K562 (cell line): ENCODE data around the gene DNMT3A. TPM values are rescaled to one million over a fixed set of nuclear protein-coding genes. Genes with fewer than 3 reads are reported as not detected.

ENCODE experiments used
- ATAC-seq: fragments of 200-7000 bp; cut with Tn5 transposase; 3 replicates; pipeline ENCODE4 v1.9.1; 2020; ENCODE audit warnings: moderate library complexity
- BruUV-seq: library from RNA; stranded (reverse); fragments of 400-500 nt; replicated peaks from 2 replicates; lab custom pipeline; 2021; lab: Mats Ljungman, UMichigan
- CTCF ChIA-PET: fragments of 300-600 bp; formaldehyde crosslinking; extraction: SDS; loops from one replicate; lab custom pipeline; 2021; ENCODE audit warnings: low intra/inter-chr PET ratio; lab: Yijun Ruan, JAX
- POLR2A ChIA-PET: fragments of 300-600, 350-650 bp; sonication (Branson Sonifier 250); formaldehyde crosslinking; extraction: SDS; loops from one replicate; lab custom pipeline; 2021; ENCODE audit warnings: antibody characterized with exemption, inconsistent platforms; lab: Yijun Ruan, JAX
- DNase-seq, 4 experiments: peaks; one replicate each; pipeline versions ENCODE4 v3.0.0 to v3.0.0-alpha.2; 2011 to 2018; ENCODE audit warnings: low spot score in 3 of 4, mixed read lengths in 3 of 4; ENCODE audit errors: extremely low read depth in 1 of 4
- FAIRE-seq: peaks from 2 replicates; lab custom pipeline; 2011; peaks lifted over from hg19 to GRCh38; lab: Jason Lieb, UNC
- H2AFZ ChIP-seq: 2 replicates; pipeline ENCODE4 v1.6.0; 2011; ENCODE audit warnings: low read depth, low read length, control low read depth, inconsistent platforms
- H3K27ac ChIP-seq: fragments of 200-600 bp; 3 replicates; pipeline ENCODE4 v1.8.0; 2011; ENCODE audit warnings: low read depth, mild to moderate bottlenecking, control low read depth, inconsistent platforms, low read length, moderate library complexity, mixed read lengths; ENCODE audit errors: extremely low read depth
- H3K27me3 ChIP-seq, 2 experiments: fragments of 300-600 bp in 1 of 2; 2 replicates in 1 of 2; 3 replicates in 1 of 2; pipeline versions ENCODE4 v1.6.0 to v1.8.0; 2011; ENCODE audit warnings: inconsistent platforms in 2 of 2, low read length in 2 of 2, mild to moderate bottlenecking in 1 of 2, mixed read lengths in 1 of 2, moderate library complexity in 1 of 2; ENCODE audit not compliant: control insufficient read depth in 2 of 2, insufficient read depth in 2 of 2
- H3K36me3 ChIP-seq: fragments of 300-600 bp; 3 replicates; pipeline ENCODE4 v1.8.0; 2011; ENCODE audit warnings: mild to moderate bottlenecking, low read length, inconsistent platforms; ENCODE audit not compliant: control insufficient read depth, insufficient read depth
- H3K4me1 ChIP-seq, 2 experiments: fragments of 200-600 bp in 1 of 2; replicated peaks in 1 of 2; 2 replicates in 1 of 2; 3 replicates in 1 of 2; pipeline versions ENCODE4 v1.5.1 to v1.8.0; 2011; ENCODE audit warnings: inconsistent platforms in 2 of 2, low read length in 2 of 2, mild to moderate bottlenecking in 1 of 2, mixed read lengths in 1 of 2, moderate library complexity in 1 of 2; ENCODE audit not compliant: control insufficient read depth in 2 of 2, insufficient read depth in 2 of 2
- H3K4me2 ChIP-seq: 2 replicates; pipeline ENCODE4 v1.6.1; 2011; ENCODE audit warnings: low read length, control low read depth, inconsistent platforms, mixed read lengths; ENCODE audit not compliant: insufficient read depth
- H3K4me3 ChIP-seq: fragments of 200-600 bp; sonication (generic), shearing (Covaris generic); 2 replicates; pipeline ENCODE4 v1.5.1; 2016; ENCODE audit warnings: control low read depth, inconsistent platforms
- H3K79me2 ChIP-seq: fragments of 200-600 bp; 3 replicates; pipeline ENCODE4 v1.8.0; 2011; ENCODE audit warnings: low read length, inconsistent platforms; ENCODE audit not compliant: control insufficient read depth, insufficient read depth
- H3K9ac ChIP-seq, 2 experiments: 2 replicates each; pipeline versions ENCODE4 v1.6.0 to v1.6.1; 2011; ENCODE audit warnings: low read depth in 2 of 2, low read length in 2 of 2, control low read depth in 1 of 2, inconsistent platforms in 1 of 2, mild to moderate bottlenecking in 1 of 2, mixed read lengths in 1 of 2; ENCODE audit not compliant: insufficient read depth in 1 of 2
- H3K9me1 ChIP-seq: one replicate; pipeline ENCODE4 v1.6.0; 2011; ENCODE audit warnings: inconsistent platforms, mild to moderate bottlenecking, low read length, moderate library complexity; ENCODE audit not compliant: control insufficient read depth, insufficient read depth
- H3K9me3 ChIP-seq: replicated peaks from 2 replicates; pipeline ENCODE4 v1.5.1; 2011; ENCODE audit warnings: low read depth, low read length, inconsistent platforms; ENCODE audit not compliant: control insufficient read depth, insufficient read depth
- H4K20me1 ChIP-seq: replicated peaks from 2 replicates; pipeline ENCODE4 v1.6.1; 2011; ENCODE audit warnings: low read length, inconsistent platforms, mixed read lengths; ENCODE audit not compliant: control insufficient read depth, insufficient read depth
- ATF1 ChIP-seq, 2 experiments: fragments of 450-650 bp in 1 of 2; IDR thresholded peaks; 2 replicates each; pipeline ENCODE4 v1.6.1; 2016; ENCODE audit warnings: missing compliant biosample characterization in 1 of 2, missing genetic modification characterization in 1 of 2
- CBFA2T2 ChIP-seq: fragments of 450-650 bp; conservative IDR thresholded peaks from 2 replicates; pipeline ENCODE4 v1.6.1; 2017; ENCODE audit warnings: mild to moderate bottlenecking
- HDAC1 ChIP-seq, 2 experiments: fragments of 450-650 bp; IDR thresholded peaks; 2 replicates each; pipeline ENCODE4 v1.6.1; 2016 to 2017; ENCODE audit warnings: inconsistent platforms in 1 of 2, mild to moderate bottlenecking in 1 of 2, moderate library complexity in 1 of 2
- JUN ChIP-seq, 2 experiments: sonication (generic) in 1 of 2; formaldehyde crosslinking in 1 of 2; IDR thresholded peaks; 2 replicates each; pipeline versions ENCODE4 v1.6.1 to v1.8.0; 2012 to 2022; ENCODE audit warnings: borderline replicate concordance in 2 of 2, mild to moderate bottlenecking in 2 of 2, improper control_type of control experiment in 1 of 2, low read depth in 1 of 2, low read length in 1 of 2, missing genetic modification reagents in 1 of 2
- KAT8 ChIP-seq: fragments of 450-650 bp; IDR thresholded peaks from 2 replicates; pipeline ENCODE4 v1.6.1; 2016; ENCODE audit warnings: low read depth, mild to moderate bottlenecking
- NR2C2 ChIP-seq, 2 experiments: fragments of 200-800 bp in 1 of 2; sonication (Bioruptor generic) in 1 of 2; sonication (generic) in 1 of 2; formaldehyde crosslinking in 1 of 2; IDR thresholded peaks; 2 replicates each; pipeline versions ENCODE4 v1.6.1 to v1.8.0; 2016 to 2022; ENCODE audit warnings: mild to moderate bottlenecking in 1 of 2, missing compliant biosample characterization in 1 of 2, missing genetic modification characterization in 1 of 2, missing genetic modification reagents in 1 of 2
- PTRF ChIP-seq: fragments of 450-650 bp; IDR thresholded peaks from 2 replicates; pipeline ENCODE4 v1.6.1; 2016; ENCODE audit warnings: mild to moderate bottlenecking, missing genetic modification characterization, missing compliant biosample characterization
- PYGO2 ChIP-seq: fragments of 450-650 bp; IDR thresholded peaks from 2 replicates; pipeline ENCODE4 v1.6.1; 2016; ENCODE audit warnings: mild to moderate bottlenecking, missing genetic modification characterization, moderate library complexity, missing compliant biosample characterization
- RNF2 ChIP-seq: sonication (generic); IDR thresholded peaks from 2 replicates; pipeline ENCODE4 v1.6.1; 2016
- ZBTB7A ChIP-seq: IDR thresholded peaks from 2 replicates; pipeline ENCODE4 v1.6.1; 2011; ENCODE audit warnings: low read depth, mild to moderate bottlenecking, low read length, moderate library complexity, borderline replicate concordance; ENCODE audit not compliant: control insufficient read depth
- WGBS: fragments of 100-300 bp; shearing (Covaris generic); methylation state at CpG from one replicate; pipeline ENCODE4 v1.1.6; 2016; ENCODE audit warnings: low coverage, mixed read lengths; ENCODE audit not compliant: insufficient coverage; ENCODE audit errors: missing lambda C conversion rate; 5-methylcytosine and 5-hydroxymethylcytosine counted together
- in situ Hi-C: fragments of 300-500 bp; cut with MboI; formaldehyde crosslinking; loops from 4 replicates; pipeline ENCODE4 v1.15.0; 2018; ENCODE audit warnings: inconsistent platforms, mixed read lengths
- intact Hi-C: fragments of 100-400 bp; cut with micrococcal nuclease; formaldehyde crosslinking; loops from 2 replicates; pipeline ENCODE4 v1.14.2; 2022
- polyA plus RNA-seq, 8 experiments: library from polyadenylated mRNA; depleted of rRNA in 4 of 8; stranded (reverse) in 5 of 8; unstranded in 3 of 8; fragments of >200 nt; fragmentation: Nextera tagmentation in 2 of 8; fragmentation: Illumina TruSeq in 1 of 8; extraction: Ambion mirVana in 2 of 8; extraction: Trizol in 1 of 8; gene quantifications; 2 replicates each; pipeline versions ENCODE4 v1.2.1 to v1.2.3, GENCODE V29; 2011 to 2014; ENCODE audit warnings: inconsistent platforms in 1 of 8, missing spikeins in 1 of 8
- total RNA-seq, 7 experiments: library from RNA; depleted of rRNA in 6 of 7; stranded (reverse); fragments of >200 nt in 6 of 7; fragmentation: Illumina TruSeq in 2 of 7; extraction: Trizol in 2 of 7; gene quantifications; 2 replicates each; pipeline versions ENCODE4 v1.2.1 to v1.2.3, GENCODE V29; 2011 to 2021; ENCODE audit warnings: low replicate concordance in 1 of 7
- TF ChIP-seq, protein P1 (sequence below): conservative IDR thresholded peaks from 2 replicates; pipeline ENCODE4 v1.6.1; 2011; ENCODE audit warnings: low read depth, mild to moderate bottlenecking, low read length; ENCODE audit not compliant: control insufficient read depth
- TF ChIP-seq, protein P2 (sequence below): fragments of 450-650 bp; formaldehyde crosslinking; IDR thresholded peaks from 2 replicates; pipeline ENCODE4 v1.4.0; 2022; ENCODE audit warnings: missing genetic modification characterization
- TF ChIP-seq, protein P3 (sequence below): fragments of 250-450 bp; sonication (Bioruptor Pico); IDR thresholded peaks from 2 replicates; pipeline ENCODE4 v1.5.0; 2021
- TF ChIP-seq, protein P4 (sequence below): fragments of 250-450 bp; sonication (Bioruptor Pico); IDR thresholded peaks from 2 replicates; pipeline ENCODE4 v1.5.0; 2021; ENCODE audit warnings: mild to moderate bottlenecking, borderline replicate concordance

The DNMT3A gene
- total and polyA plus RNA-seq, 9 of the 15 experiments (the other 6 are each of a cell fraction or from before 2014, with no cell fraction given), result 3.0 to 16.0 (median 6.1) TPM

DNA sequence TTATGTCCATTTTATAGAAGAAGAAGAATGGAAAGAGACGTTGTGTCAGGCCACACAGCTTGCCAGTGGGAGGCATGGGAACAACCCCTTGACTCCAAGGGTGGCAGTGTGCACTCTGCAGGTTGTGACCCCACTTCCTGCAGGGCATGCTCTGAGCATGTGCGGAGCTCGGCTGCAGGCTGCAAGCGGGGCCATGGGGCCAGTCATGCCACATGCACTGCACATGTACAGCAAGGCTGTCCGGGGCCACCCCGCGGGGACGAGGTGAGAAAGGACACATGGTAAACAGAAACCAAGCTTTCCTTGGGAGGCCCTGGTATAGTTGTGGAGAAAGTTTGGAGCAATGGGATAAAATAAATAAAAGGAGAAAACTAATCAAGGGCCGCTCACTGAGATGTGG lies 47.4 kb upstream of the DNMT3A start (continued):
- TF ChIP-seq, protein P1, sequence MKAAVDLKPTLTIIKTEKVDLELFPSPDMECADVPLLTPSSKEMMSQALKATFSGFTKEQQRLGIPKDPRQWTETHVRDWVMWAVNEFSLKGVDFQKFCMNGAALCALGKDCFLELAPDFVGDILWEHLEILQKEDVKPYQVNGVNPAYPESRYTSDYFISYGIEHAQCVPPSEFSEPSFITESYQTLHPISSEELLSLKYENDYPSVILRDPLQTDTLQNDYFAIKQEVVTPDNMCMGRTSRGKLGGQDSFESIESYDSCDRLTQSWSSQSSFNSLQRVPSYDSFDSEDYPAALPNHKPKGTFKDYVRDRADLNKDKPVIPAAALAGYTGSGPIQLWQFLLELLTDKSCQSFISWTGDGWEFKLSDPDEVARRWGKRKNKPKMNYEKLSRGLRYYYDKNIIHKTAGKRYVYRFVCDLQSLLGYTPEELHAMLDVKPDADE, result no peak
- TF ChIP-seq, all 486 proteins: peak for 0

DNA sequence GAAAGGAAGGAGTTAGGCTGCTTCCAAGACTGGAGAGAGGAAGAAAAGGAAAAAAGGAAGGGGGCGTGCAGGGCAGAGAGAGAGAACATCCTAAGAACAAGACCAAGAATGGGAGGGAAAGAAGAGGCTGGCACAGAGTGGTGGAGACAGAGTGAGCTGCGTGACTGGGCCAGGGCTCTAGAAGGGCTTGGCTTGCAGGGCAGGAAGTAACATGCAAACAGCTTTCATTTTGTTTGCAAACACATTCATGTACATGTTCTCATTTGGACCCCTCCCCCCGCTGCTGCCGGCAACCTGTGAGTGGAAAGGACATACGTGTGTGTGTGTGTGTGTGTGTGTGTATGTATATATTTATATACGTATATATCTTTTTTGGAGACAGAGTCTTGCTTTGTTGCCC lies 46.8 kb upstream of the DNMT3A start:
- 0% methylated on average over 5 of the region's 6 CpGs for WGBS
- POLR2A ChIA-PET, result no interaction called here
- Histone ChIP-seq H3K9me1 (no peaks in the 10 kb centered on the region), H3K4me1 (no peaks in the 10 kb centered on the region), H3K36me3 (no peaks in the 10 kb centered on the region), H3K27me3 (peaks cover 35 to 54% of the 10 kb centered on the region in 2 experiments), H3K4me2 (no peak overlapping the region), H3K9me3 (no peaks in the 10 kb centered on the region), H3K9ac (no peak overlapping the region), H3K4me3 (no peak overlapping the region), H2AFZ (no peak overlapping the region), H3K27ac (no peak overlapping the region), H4K20me1 (no peaks in the 10 kb centered on the region; the same call in 1 of the 2 replicates), H3K79me2 (no peaks in the 10 kb centered on the region)
- no peak for FAIRE-seq
- ATAC-seq, result no peak
- no peak for DNase-seq
- intact Hi-C loops, result no loop called here
- BruUV-seq, result no TSS peak
- in situ Hi-C loops, result no loop called here
- CTCF ChIA-PET, result no interaction called here
- no peak for TF ChIP-seq ATF1 (CRISPR knock-in tag; IDR thresholded peaks at IDR 0.05)
- TF ChIP-seq ATF1 (tag; IDR thresholded peaks at IDR 0.05), result no peak
- TF ChIP-seq JUN (IDR thresholded peaks at IDR 0.05; ENCODE audit: borderline replicate concordance, low read depth, low read length), result no peak
- TF ChIP-seq JUN (CRISPR knock-in tag; IDR thresholded peaks at IDR 0.05; ENCODE audit: borderline replicate concordance), result no peak
- no peak for TF ChIP-seq NR2C2 (CRISPR knock-in tag; IDR thresholded peaks at IDR 0.05)
- no peak for TF ChIP-seq NR2C2 (tag; IDR thresholded peaks at IDR 0.05)
- TF ChIP-seq, protein P2, sequence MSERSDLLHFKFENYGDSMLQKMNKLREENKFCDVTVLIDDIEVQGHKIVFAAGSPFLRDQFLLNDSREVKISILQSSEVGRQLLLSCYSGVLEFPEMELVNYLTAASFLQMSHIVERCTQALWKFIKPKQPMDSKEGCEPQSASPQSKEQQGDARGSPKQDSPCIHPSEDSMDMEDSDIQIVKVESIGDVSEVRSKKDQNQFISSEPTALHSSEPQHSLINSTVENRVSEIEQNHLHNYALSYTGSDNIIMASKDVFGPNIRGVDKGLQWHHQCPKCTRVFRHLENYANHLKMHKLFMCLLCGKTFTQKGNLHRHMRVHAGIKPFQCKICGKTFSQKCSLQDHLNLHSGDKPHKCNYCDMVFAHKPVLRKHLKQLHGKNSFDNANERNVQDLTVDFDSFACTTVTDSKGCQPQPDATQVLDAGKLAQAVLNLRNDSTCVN, result no peak
- no peak for TF ChIP-seq PTRF (tag)
- no peak for TF ChIP-seq PYGO2
- TF ChIP-seq CBFA2T2, result no peak
- TF ChIP-seq, protein P3, sequence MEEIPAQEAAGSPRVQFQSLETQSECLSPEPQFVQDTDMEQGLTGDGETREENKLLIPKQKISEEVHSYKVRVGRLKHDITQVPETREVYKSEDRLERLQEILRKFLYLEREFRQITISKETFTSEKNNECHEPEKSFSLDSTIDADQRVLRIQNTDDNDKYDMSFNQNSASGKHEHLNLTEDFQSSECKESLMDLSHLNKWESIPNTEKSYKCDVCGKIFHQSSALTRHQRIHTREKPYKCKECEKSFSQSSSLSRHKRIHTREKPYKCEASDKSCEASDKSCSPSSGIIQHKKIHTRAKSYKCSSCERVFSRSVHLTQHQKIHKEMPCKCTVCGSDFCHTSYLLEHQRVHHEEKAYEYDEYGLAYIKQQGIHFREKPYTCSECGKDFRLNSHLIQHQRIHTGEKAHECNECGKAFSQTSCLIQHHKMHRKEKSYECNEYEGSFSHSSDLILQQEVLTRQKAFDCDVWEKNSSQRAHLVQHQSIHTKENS (CRISPR knock-in tag), result no peak
- TF ChIP-seq RNF2, result no peak
- TF ChIP-seq, protein P4, sequence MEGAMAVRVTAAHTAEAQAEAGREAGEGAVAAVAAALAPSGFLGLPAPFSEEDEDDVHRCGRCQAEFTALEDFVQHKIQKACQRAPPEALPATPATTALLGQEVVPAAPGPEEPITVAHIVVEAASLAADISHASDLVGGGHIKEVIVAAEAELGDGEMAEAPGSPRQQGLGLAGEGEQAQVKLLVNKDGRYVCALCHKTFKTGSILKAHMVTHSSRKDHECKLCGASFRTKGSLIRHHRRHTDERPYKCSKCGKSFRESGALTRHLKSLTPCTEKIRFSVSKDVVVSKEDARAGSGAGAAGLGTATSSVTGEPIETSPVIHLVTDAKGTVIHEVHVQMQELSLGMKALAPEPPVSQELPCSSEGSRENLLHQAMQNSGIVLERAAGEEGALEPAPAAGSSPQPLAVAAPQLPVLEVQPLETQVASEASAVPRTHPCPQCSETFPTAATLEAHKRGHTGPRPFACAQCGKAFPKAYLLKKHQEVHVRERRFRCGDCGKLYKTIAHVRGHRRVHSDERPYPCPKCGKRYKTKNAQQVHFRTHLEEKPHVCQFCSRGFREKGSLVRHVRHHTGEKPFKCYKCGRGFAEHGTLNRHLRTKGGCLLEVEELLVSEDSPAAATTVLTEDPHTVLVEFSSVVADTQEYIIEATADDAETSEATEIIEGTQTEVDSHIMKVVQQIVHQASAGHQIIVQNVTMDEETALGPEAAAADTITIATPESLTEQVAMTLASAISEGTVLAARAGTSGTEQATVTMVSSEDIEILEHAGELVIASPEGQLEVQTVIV (CRISPR knock-in tag), result no peak
- no peak for TF ChIP-seq HDAC1 (IDR thresholded peaks at IDR 0.05)
- TF ChIP-seq KAT8, result no peak
- no peak for TF ChIP-seq ZBTB7A
